Loucy (cell line): ENCODE results near the gene DNAH11.

Experiments used
- H2AFZ ChIP-seq: fragments of 200-600 bp; sonication (generic); 2 replicates; pipeline ENCODE4 v1.6.0; 2016; ENCODE audit warnings: antibody characterized with exemption, mild to moderate bottlenecking, low read length, moderate library complexity
- H3F3A ChIP-seq: fragments of 200-600 bp; 2 replicates; pipeline ENCODE4 v1.6.0; 2016; ENCODE audit warnings: antibody characterized with exemption, low read depth, mild to moderate bottlenecking
- H3K27me3 ChIP-seq: fragments of 200-600 bp; sonication (generic); 2 replicates; pipeline ENCODE4 v1.6.1; 2014; ENCODE audit warnings: low read length, mild to moderate bottlenecking; ENCODE audit not compliant: insufficient read depth, poor library complexity, severe bottlenecking
- H3K36me3 ChIP-seq: fragments of 200-600 bp; sonication (generic); 2 replicates; pipeline ENCODE4 v1.6.1; 2016; ENCODE audit warnings: low read length; ENCODE audit not compliant: insufficient read depth
- H3K4me1 ChIP-seq: fragments of 200-600 bp; sonication (generic); 2 replicates; pipeline ENCODE4 v1.5.1; 2014; ENCODE audit warnings: low read length, mild to moderate bottlenecking; ENCODE audit not compliant: insufficient read depth, poor library complexity, severe bottlenecking
- H3K4me2 ChIP-seq: fragments of 200-600 bp; sonication (generic); 2 replicates; pipeline ENCODE4 v1.6.0; 2014; ENCODE audit warnings: antibody characterized with exemption, low read length, low read depth, mild to moderate bottlenecking; ENCODE audit not compliant: poor library complexity, severe bottlenecking
- H3K4me3 ChIP-seq: fragments of 200-600 bp; sonication (generic); 2 replicates; pipeline ENCODE4 v1.5.1; 2014; ENCODE audit warnings: low read length, mild to moderate bottlenecking, mixed read lengths; ENCODE audit not compliant: poor library complexity, severe bottlenecking
- H3K79me2 ChIP-seq: fragments of 200-600 bp; sonication (generic); 2 replicates; pipeline ENCODE4 v1.6.1; 2014; ENCODE audit warnings: low read length; ENCODE audit not compliant: insufficient read depth
- H3K9ac ChIP-seq: fragments of 200-600 bp; sonication (generic); 2 replicates; pipeline ENCODE4 v1.6.0; 2014; ENCODE audit warnings: mild to moderate bottlenecking, low read depth, low read length, moderate library complexity; ENCODE audit not compliant: poor library complexity, severe bottlenecking
- H3K9me2 ChIP-seq: fragments of 200-600 bp; sonication (generic); replicated peaks from 2 replicates; pipeline ENCODE4 v1.6.1; 2016; ENCODE audit warnings: low read depth, low read length, mixed read lengths
- H3K9me3 ChIP-seq: fragments of 200-600 bp; sonication (generic); 2 replicates; pipeline ENCODE4 v1.6.1; 2014; ENCODE audit warnings: mild to moderate bottlenecking, antibody characterized with exemption, low read length, low read depth; ENCODE audit not compliant: insufficient read depth
- H4K20me1 ChIP-seq: fragments of 200-600 bp; sonication (generic); 2 replicates; pipeline ENCODE4 v1.6.0; 2014; ENCODE audit warnings: antibody characterized with exemption, low read length, mild to moderate bottlenecking; ENCODE audit not compliant: insufficient read depth, poor library complexity, severe bottlenecking
- CTCF ChIP-seq: fragments of 200-600 bp; sonication (generic); conservative IDR thresholded peaks from 2 replicates; pipeline ENCODE4 v1.5.1; 2014; ENCODE audit warnings: mild to moderate bottlenecking, antibody characterized with exemption, low read length
- EZH2phosphoT487 ChIP-seq: fragments of 200-600 bp; IDR thresholded peaks from 2 replicates; pipeline ENCODE4 v1.6.1; 2018; ENCODE audit warnings: antibody characterized with exemption, mild to moderate bottlenecking, moderate library complexity, borderline replicate concordance

DNAH11 gene, protein sequence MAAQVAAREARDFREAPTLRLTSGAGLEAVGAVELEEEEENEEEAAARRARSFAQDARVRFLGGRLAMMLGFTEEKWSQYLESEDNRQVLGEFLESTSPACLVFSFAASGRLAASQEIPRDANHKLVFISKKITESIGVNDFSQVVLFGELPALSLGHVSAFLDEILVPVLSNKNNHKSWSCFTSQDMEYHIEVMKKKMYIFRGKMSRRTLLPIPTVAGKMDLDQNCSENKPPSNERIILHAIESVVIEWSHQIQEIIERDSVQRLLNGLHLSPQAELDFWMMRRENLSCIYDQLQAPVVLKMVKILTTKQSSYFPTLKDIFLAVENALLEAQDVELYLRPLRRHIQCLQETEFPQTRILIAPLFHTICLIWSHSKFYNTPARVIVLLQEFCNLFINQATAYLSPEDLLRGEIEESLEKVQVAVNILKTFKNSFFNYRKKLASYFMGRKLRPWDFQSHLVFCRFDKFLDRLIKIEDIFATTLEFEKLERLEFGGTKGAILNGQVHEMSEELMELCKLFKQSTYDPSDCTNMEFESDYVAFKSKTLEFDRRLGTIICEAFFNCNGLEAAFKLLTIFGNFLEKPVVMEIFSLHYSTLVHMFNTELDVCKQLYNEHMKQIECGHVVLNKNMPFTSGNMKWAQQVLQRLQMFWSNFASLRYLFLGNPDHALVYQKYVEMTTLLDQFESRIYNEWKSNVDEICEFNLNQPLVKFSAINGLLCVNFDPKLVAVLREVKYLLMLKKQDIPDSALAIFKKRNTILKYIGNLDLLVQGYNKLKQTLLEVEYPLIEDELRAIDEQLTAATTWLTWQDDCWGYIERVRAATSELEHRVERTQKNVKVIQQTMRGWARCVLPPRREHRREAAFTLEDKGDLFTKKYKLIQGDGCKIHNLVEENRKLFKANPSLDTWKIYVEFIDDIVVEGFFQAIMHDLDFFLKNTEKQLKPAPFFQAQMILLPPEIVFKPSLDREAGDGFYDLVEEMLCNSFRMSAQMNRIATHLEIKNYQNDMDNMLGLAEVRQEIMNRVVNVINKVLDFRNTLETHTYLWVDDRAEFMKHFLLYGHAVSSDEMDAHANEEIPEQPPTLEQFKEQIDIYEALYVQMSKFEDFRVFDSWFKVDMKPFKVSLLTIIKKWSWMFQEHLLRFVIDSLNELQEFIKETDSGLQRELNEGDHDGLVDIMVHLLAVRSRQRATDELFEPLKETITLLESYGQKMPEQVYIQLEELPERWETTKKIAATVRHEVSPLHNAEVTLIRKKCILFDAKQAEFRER (N-terminal part only)

GRCh38 chr7:21542891-21543527 lies at the start of gene DNAH11:
Gene DNAH11, plus strand, starts transcription at chr7:21543039. Its CDS starts 207 bp downstream, at chr7:21543246.
- Histone ChIP-seq H3K4me1 (no peaks in the 10 kb centered on the region), H4K20me1 (no peaks in the 10 kb centered on the region), H3K27me3 (no peaks in the 10 kb centered on the region), H3K4me2 (no peak within 1 kb of the TSS), H3K9ac (no peak within 1 kb of the TSS), H3K9me3 (no peaks in the 10 kb centered on the region), H3F3A (no peaks in the 10 kb centered on the region), H3K4me3 (no peak within 1 kb of the TSS), H3K9me2 (no peaks in the 10 kb centered on the region), H3K79me2 (no peaks in the 10 kb centered on the region), H2AFZ (no peak within 1 kb of the TSS), H3K36me3 (no peaks in the 10 kb centered on the region)
- no peak for TF ChIP-seq CTCF
- TF ChIP-seq EZH2phosphoT487, result no peak

GRCh38 chr7:21495731-21496130 lies 47.1 kb upstream of the DNAH11 start:
- Histone ChIP-seq H3K4me2 (no peak overlapping the region), H3K9me2 (no peaks in the 10 kb centered on the region), H3K9me3 (peaks cover 31% of the 10 kb centered on the region; the same call in 1 of the 2 replicates), H4K20me1 (no peaks in the 10 kb centered on the region), H3K9ac (no peak overlapping the region), H3K27me3 (no peaks in the 10 kb centered on the region), H3K4me1 (no peaks in the 10 kb centered on the region), H3K4me3 (no peak overlapping the region), H3K79me2 (no peaks in the 10 kb centered on the region), H3F3A (no peaks in the 10 kb centered on the region), H3K36me3 (peaks cover 31% of the 10 kb centered on the region; the same call in 1 of the 2 replicates), H2AFZ (no peak overlapping the region)
- TF ChIP-seq EZH2phosphoT487, result no peak
- TF ChIP-seq CTCF, result no peak

DNA sequence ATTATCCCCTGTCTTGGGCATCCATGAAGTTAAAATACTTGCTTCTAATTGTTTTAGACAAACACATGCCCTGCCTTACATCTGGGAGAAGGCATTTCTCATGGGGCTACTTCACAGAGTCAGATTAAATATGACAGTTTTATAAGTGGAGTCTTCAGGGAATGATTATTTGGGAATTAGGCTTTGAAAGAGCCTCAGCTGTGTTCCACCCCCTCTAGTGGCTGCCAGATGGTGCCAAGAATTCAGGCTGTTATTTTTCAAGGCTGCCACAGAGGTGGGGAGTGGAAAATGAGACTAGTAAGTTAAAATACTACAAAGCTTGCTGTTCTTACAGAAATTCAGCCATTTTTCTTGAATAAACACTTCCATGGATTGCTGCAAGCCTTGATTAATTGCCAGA lies 45.8 kb upstream of the DNAH11 start:
- H2AFZ ChIP-seq, result no peak overlapping the region
- H3F3A ChIP-seq, result no peaks in the 10 kb centered on the region
- H3K4me1 ChIP-seq, result no peaks in the 10 kb centered on the region
- H3K9ac ChIP-seq, result no peak overlapping the region
- H3K27me3 ChIP-seq, result no peaks in the 10 kb centered on the region
- peaks cover 31% of the 10 kb centered on the region; the same call in 1 of the 2 replicates for H3K9me3 ChIP-seq
- H3K4me2 ChIP-seq, result no peak overlapping the region
- peaks cover 4% of the 10 kb centered on the region; the same call in 1 of the 2 replicates for H3K79me2 ChIP-seq
- TF ChIP-seq CTCF, result 0 out of 2 replicates have a peak, but pooled peaks have one; percentile 24
- no peak for TF ChIP-seq EZH2phosphoT487
- H4K20me1 ChIP-seq, result no peaks in the 10 kb centered on the region
- no peak overlapping the region for H3K4me3 ChIP-seq
- H3K9me2 ChIP-seq, result no peaks in the 10 kb centered on the region
- peaks cover 24% of the 10 kb centered on the region; the same call in 1 of the 2 replicates for H3K36me3 ChIP-seq
